ENCODE data around the gene FYN. TPM values are rescaled to one million over a fixed set of nuclear protein-coding genes. Genes with fewer than 3 reads are reported as not detected.

FYN gene
- total and polyA plus RNA-seq, 9 of the 15 experiments (the other 6 are each of a cell fraction or from before 2014, with no cell fraction given), result 2.9 to 22.1 (median 11.4) TPM

- no peak for ATAC-seq
- no peak overlapping the region for H3K27ac ChIP-seq (ENCODE audit: extremely low read depth, low read depth, low read length)
- ChIA-PET POLR2A (interaction anchor here (0.5 to 1.3 kb wide), 3 partner anchors 11 to 31 kb away, joined by 3 to 5 read pairs (median 4); no protein-coding TSS in a partner anchor), CTCF (ENCODE audit: low intra/inter-chr PET ratio) (no interaction called here)
- no peak overlapping the region for H3K4me3 ChIP-seq
- DNase-seq (ENCODE audit: extremely low read depth in 1 of 4, low spot score in 3 of 4), result no peak
- 7% methylated on average over 8 of the region's 8 CpGs for WGBS (ENCODE audit: insufficient coverage, low coverage, missing lambda C conversion rate)
- no peaks in the 10 kb centered on the region; a peak in 1 of 5 replicates for H3K4me1 ChIP-seq (replicated peaks in 1 of 2; ENCODE audit: control insufficient read depth in 2 of 2, insufficient read depth in 2 of 2, low read length in 2 of 2)
- no peak for FAIRE-seq
- no peak for TF ChIP-seq ERF (CRISPR knock-in tag; IDR thresholded peaks at IDR 0.05)
- no peak for TF ChIP-seq ATF7 (IDR thresholded peaks at IDR 0.05)
- TF ChIP-seq SPI1 (IDR thresholded peaks at IDR 0.05; ENCODE audit: borderline replicate concordance, low read depth, low read length), result no peak
- no peak for TF ChIP-seq PTRF (tag; IDR thresholded peaks at IDR 0.05)
- no peak for TF ChIP-seq FOXO4 (CRISPR knock-in tag; IDR thresholded peaks at IDR 0.05)
- TF ChIP-seq ZNF780A (CRISPR knock-in tag; IDR thresholded peaks at IDR 0.05), result no peak
- no peak for TF ChIP-seq RBBP5 (IDR thresholded peaks at IDR 0.05; ENCODE audit: borderline replicate concordance, insufficient read depth, low read length, poor library complexity, severe bottlenecking)
- TF ChIP-seq DNMT1 (IDR thresholded peaks at IDR 0.05), result no peak
- no peak for TF ChIP-seq GTF2F1 (IDR thresholded peaks at IDR 0.05; ENCODE audit: low read depth, low read length)
- TF ChIP-seq SAP30 (IDR thresholded peaks at IDR 0.05; ENCODE audit: borderline replicate concordance, insufficient read depth, low read depth, low read length, poor library complexity, severe bottlenecking), result no peak
- TF ChIP-seq ZNF263 (CRISPR knock-in tag; IDR thresholded peaks at IDR 0.05; ENCODE audit: borderline replicate concordance), result no peak
- no peak for TF ChIP-seq NR0B1 (IDR thresholded peaks at IDR 0.05; ENCODE audit: partially characterized antibody)
- no peak overlapping the region for H2AFZ ChIP-seq (ENCODE audit: low read depth, low read length)
- BruUV-seq (replicated peaks), result no TSS peak
- H3K36me3 ChIP-seq (ENCODE audit: control insufficient read depth, insufficient read depth, low read length), result no peaks in the 10 kb centered on the region
- in situ Hi-C loops (cut with MboI) (no loop called here), intact Hi-C loops (cut with micrococcal nuclease) (no loop called here)
- no peak overlapping the region for H3K4me2 ChIP-seq (ENCODE audit: insufficient read depth, low read length)
- H3K9me1 ChIP-seq (ENCODE audit: control insufficient read depth, insufficient read depth, low read length), result no peaks in the 10 kb centered on the region
- no peaks in the 10 kb centered on the region for H4K20me1 ChIP-seq (replicated peaks; ENCODE audit: control insufficient read depth, insufficient read depth, low read length)
- H3K9ac ChIP-seq (ENCODE audit: insufficient read depth in 1 of 2, low read depth in 2 of 2, low read length in 2 of 2), result no peak overlapping the region
- no peaks in the 10 kb centered on the region for H3K9me3 ChIP-seq (replicated peaks; ENCODE audit: control insufficient read depth, insufficient read depth, low read depth, low read length)
- no peaks in the 10 kb centered on the region for H3K79me2 ChIP-seq (ENCODE audit: control insufficient read depth, insufficient read depth, low read length)
- peaks cover 2 to 12% of the 10 kb centered on the region in 2 experiments; a peak in 3 of 5 replicates for H3K27me3 ChIP-seq (ENCODE audit: control insufficient read depth in 2 of 2, insufficient read depth in 2 of 2, low read length in 2 of 2)
These were observed 129.2 kb downstream of the FYN start for GRCh38 chr6:111743862-111744692.

All from K562 (cell line).